GM18858 (cell line): ENCODE data around the gene EFCAB11.

ENCODE experiments used
- ATAC-seq: cut with Tn5 transposase; IDR thresholded peaks from one replicate; pipeline ENCODE4 v1.9.1; 2021; ENCODE audit not compliant: unreplicated experiment

EFCAB11 gene

GRCh38 chr14:89870316-89870715 is 84.2 kb downstream of the EFCAB11 start:
- no peak for ATAC-seq

- ATAC-seq = no peak
Observed at GRCh38 chr14:89869606-89870005, 84.9 kb downstream of the EFCAB11 start.

- no peak for ATAC-seq
Observed at GRCh38 chr14:89866458-89866857, 88.1 kb downstream of the EFCAB11 start.

GRCh38 chr14:89865153-89865552 is 89.4 kb downstream of the EFCAB11 start:
- ATAC-seq = no peak

- ATAC-seq = no peak
Observed at GRCh38 chr14:89862856-89863255, 91.7 kb downstream of the EFCAB11 start.

GRCh38 chr14:89861630-89862029 is 92.9 kb downstream of the EFCAB11 start:
- ATAC-seq = no peak

GRCh38 chr14:89858089-89858488 is 96.4 kb downstream of the EFCAB11 start:
- no peak for ATAC-seq

- ATAC-seq = no peak
Observed at GRCh38 chr14:89856871-89857345, 97.6 kb downstream of the EFCAB11 start.

GRCh38 chr14:89855961-89856656 is 98.4 kb downstream of the EFCAB11 start:
- ATAC-seq = no peak

- no peak for ATAC-seq
Observed at GRCh38 chr14:89853936-89854693, 100.4 kb downstream of the EFCAB11 start.

- ATAC-seq = no peak
Observed at GRCh38 chr14:89851106-89851505, 103.4 kb downstream of the EFCAB11 start.

- ATAC-seq = no peak
Observed at GRCh38 chr14:89849931-89850330, 104.6 kb downstream of the EFCAB11 start.

- no peak for ATAC-seq
Observed at GRCh38 chr14:89848165-89848564, 106.4 kb downstream of the EFCAB11 start.

- ATAC-seq = no peak
Observed at GRCh38 chr14:89845346-89845745, 109.2 kb downstream of the EFCAB11 start.

GRCh38 chr14:89844508-89844907 is 110.0 kb downstream of the EFCAB11 start:
- ATAC-seq = no peak

- ATAC-seq = no peak
Observed at GRCh38 chr14:89842837-89843236, 111.7 kb downstream of the EFCAB11 start.

- no peak for ATAC-seq
Observed at GRCh38 chr14:89841851-89842250, 112.7 kb downstream of the EFCAB11 start.

- ATAC-seq = no peak
Observed at GRCh38 chr14:89836830-89837469, 117.6 kb downstream of the EFCAB11 start.

GRCh38 chr14:89833661-89834060 is 120.9 kb downstream of the EFCAB11 start:
- ATAC-seq = no peak

- no peak for ATAC-seq
Observed at GRCh38 chr14:89833120-89833532, 121.4 kb downstream of the EFCAB11 start.

GRCh38 chr14:89828471-89829165 is 125.9 kb downstream of the EFCAB11 start:
- no peak for ATAC-seq
